Occipital lobe (tissue), 2 donors: Measurements from ENCODE around the gene PER1. TPM values are rescaled to one million over a fixed set of nuclear protein-coding genes. Genes with fewer than 3 reads are reported as not detected.

Experiments used
- DNase-seq: peaks from one replicate; lab custom pipeline; 2025; lab: John Stamatoyannopoulos, UW
- total RNA-seq: library from RNA; depleted of rRNA; stranded (reverse); fragments of >200 nt; gene quantifications from one replicate; pipeline ENCODE4 v1.2.3, GENCODE V29; 2014

Gene PER1, protein sequence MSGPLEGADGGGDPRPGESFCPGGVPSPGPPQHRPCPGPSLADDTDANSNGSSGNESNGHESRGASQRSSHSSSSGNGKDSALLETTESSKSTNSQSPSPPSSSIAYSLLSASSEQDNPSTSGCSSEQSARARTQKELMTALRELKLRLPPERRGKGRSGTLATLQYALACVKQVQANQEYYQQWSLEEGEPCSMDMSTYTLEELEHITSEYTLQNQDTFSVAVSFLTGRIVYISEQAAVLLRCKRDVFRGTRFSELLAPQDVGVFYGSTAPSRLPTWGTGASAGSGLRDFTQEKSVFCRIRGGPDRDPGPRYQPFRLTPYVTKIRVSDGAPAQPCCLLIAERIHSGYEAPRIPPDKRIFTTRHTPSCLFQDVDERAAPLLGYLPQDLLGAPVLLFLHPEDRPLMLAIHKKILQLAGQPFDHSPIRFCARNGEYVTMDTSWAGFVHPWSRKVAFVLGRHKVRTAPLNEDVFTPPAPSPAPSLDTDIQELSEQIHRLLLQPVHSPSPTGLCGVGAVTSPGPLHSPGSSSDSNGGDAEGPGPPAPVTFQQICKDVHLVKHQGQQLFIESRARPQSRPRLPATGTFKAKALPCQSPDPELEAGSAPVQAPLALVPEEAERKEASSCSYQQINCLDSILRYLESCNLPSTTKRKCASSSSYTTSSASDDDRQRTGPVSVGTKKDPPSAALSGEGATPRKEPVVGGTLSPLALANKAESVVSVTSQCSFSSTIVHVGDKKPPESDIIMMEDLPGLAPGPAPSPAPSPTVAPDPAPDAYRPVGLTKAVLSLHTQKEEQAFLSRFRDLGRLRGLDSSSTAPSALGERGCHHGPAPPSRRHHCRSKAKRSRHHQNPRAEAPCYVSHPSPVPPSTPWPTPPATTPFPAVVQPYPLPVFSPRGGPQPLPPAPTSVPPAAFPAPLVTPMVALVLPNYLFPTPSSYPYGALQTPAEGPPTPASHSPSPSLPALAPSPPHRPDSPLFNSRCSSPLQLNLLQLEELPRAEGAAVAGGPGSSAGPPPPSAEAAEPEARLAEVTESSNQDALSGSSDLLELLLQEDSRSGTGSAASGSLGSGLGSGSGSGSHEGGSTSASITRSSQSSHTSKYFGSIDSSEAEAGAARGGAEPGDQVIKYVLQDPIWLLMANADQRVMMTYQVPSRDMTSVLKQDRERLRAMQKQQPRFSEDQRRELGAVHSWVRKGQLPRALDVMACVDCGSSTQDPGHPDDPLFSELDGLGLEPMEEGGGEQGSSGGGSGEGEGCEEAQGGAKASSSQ (N-terminal part only)
- total RNA-seq = 7.8 TPM

DNA sequence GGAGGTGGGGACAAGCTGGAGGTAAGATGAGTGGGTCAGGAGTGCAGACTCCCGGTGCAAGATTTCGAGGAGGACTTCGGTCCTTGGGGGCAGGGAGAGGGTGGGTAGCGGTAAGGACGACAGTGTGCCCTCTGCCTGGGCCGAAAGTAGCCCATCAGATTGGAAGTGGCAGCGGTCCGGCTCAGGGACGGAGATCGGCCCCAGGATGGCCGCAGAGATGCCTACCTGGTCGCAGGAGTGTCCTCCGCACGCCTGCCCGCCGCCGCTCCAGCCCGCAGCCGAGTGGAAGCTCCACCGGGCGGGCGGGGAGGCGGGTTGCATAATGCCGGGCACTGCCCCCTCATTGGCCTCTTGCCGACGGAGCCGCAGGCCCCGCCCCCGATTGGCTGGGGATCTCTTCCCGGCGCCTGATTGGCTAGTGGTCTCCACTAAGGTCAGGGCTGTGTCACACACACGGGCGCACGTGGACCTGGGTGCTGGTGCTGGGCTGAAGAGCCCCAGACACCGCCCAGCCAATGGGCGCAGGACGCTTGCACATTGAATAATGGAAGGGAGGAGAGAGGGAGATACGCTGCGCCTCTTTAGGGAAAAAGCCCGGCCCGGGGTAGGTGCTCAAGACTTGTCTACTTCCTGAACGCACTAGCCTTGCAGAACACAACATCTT is at the start of gene PER1:
TSS of gene PER1 (minus strand) at position 293 of the 664 bp plus-strand sequence. CDS start 1,698 bp downstream, outside the sequence.
- peak; percentile 94 for DNase-seq

DNA sequence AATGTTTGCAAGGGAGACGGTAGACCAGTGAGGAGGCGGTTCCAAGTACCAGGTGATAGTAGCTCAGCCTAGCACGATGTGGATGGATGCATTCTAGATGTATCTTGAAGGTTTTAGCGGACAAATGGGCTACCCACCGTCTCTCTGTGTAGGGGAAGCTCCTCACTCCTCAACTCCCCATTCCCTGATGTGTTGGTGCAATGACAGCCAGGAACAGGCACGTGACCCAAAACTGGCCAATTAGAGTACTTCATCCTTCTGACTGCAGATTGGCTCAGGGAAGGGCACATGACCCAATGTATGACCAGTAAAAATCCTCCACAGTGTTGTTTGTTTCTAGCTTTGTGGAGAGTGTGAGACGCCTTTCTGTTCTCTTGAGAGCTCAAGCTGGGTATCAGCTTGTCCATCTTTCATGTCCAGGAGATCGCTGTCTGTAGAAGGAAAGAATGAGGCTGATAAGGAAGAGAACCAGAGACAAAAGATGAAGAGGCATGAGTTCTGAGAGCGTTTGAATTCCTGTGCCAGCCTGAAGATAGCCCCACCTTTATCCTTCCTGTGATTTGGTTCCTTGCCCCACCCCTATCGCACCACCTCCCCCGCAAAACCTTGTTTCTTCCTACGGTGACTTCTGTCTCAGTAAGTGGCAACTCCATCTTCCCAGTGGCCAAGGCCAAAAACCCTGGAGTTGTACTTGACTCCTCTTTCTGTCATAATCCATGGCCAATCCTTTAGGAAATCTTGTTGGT is 40.0 kb upstream of the PER1 start:
- DNase-seq = peak; percentile 93

DNA sequence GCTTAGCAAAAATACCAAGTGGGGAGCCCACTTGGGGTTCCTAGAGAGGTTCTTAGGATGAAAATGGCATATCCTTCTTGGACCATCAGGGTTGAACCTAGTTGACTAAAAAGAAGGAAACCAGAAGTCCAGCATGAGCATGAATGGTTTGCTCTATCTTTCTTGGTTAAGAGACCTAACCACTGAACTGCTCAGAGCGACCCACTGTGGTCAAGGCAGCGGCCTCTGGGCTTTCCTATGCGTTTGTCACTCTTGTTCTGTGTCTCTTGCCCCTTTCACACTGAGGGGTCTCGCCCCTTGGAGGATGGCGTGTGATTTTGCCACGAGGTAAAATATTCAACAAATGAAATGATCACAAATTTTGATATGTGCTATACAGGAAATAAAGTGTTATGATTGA is 38.3 kb upstream of the PER1 start:
- no peak for DNase-seq

DNA sequence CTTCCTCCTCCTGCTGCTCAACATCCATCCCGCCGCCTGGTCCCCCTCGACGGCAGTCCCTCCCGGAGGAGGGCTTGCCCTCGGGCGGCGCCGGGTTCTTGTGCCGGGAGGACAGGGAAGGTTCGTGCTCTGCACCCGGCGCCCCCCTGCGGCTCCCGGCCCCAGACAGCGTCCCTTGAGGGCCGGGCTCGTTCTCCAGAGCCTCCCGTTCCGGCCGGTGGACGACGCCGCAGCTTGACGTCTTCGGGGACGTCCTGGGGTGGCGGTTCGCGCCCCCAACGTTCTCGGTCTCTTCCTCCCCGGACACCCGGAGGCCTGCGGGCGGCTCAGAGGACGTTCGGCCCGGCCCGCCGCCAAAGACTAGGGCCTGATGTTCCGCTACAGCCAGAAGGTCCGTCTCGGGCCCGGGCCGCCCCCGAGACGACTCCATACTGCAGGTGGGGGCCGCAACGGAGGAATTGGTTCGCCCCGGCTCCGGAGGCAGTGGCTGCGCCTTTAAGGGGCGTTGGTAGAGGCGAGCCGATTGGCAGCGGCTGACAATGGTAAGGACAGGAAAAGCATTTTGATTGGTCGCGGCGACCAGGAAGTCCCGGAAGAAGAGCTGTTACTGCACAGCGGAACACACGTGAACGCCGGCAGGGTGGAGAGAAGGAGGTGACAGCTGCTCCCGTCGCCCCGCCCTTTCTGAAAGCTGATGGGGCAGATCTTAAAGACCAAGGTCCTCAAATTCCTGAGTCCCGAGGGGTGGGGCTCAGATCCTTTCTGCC is 37.7 kb upstream of the PER1 start, which contains the start of gene BORCS6:
TSS of gene BORCS6 (minus strand) at position 470 of the 767 bp plus-strand sequence. CDS start at position 430, 40 bp downstream.
- DNase-seq = peak; percentile 99

DNA sequence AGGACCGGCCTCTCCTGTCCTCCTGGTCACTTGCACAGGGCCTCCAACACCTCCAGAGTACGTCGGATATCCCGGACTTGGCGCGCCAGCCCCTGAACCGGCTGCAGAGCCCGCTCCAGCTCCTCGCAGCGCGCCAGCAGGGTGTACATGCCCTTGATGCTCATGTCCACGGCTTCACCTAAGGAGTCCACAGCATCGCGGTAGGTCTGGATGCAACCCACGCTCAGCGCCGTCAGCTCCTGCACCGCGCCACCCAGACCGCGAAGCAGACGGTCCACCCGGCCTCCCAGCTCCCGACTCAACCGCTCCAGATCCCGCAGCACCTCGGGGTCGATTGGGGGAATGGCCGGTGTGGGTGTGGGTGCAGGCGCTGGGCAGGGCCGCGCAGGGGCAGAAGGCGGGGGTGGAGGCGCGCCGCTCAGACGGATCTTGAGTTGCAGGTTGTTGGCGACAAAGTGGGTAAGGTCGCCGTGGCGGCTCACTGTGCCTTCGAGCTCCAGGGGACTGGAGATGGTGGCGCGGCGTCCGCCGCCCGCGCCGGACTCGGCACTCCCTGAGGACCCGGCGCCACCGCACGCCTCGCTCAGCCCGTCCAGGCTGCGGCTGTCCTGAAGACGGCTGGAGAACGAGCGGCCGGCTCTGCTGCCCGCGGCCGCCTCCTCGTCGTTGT is 37.0 kb upstream of the PER1 start:
- no peak for DNase-seq

DNA sequence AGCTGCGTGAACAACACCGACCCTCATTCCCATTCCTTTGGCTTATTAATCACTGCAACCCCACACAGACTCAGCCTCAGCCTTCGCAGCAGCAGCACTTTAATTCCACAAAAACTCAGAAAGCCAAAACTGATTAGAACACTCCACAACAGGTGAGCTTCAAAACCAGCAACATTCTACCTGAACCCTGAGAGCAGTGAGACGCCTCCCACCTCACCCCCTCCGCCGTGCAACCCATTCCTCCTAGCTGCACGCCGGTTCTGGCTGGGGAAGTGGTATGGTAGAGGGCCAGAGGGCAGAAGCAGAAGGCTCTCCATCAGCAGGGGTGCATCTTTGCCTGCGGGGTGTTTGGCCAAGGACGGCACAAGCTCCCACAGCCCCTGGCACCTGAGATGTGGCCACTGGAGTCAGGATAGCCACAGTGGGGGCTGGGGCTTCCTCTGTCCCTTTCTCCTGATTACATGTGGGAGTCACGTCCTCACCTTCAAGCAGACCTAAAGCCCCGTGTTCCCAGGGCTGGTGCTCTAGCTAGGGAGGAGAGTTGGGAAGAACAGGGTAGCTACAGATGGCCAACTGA is 36.1 kb upstream of the PER1 start:
- no peak for DNase-seq

DNA sequence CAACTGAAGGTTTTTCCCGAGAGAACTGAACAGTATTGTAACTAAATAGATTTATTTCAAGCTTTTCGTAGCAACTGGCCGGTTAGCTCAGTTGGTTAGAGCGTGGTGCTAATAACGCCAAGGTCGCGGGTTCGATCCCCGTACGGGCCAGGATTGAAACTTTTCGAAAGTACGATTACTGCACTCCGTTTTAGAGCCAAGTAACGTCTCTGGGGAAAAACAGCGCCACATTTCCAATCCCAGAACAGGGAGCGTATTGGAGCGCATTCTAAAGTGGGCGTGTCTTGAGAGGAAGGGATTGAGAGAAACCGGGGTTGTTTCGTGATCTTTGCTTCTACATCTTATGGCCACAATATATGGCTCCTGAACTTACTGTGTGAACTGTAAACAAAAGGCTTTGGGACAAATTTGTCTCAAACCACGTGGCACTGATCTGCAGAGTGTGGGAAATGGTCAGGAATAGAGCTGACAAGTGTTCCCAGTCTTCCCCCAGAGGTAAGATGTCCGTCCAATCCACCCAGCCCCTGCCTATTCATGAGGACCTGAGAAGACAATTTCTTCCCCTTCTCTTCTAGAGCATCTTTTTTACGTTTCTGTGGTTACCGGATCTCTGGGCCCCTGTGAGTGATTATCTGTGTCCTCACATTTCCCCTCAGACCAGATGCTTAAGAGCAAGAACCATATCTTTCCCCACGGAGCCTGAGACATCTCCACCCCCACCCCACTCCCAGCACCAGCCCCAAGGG is 35.5 kb upstream of the PER1 start:
- DNase-seq = peak; percentile 81

DNA sequence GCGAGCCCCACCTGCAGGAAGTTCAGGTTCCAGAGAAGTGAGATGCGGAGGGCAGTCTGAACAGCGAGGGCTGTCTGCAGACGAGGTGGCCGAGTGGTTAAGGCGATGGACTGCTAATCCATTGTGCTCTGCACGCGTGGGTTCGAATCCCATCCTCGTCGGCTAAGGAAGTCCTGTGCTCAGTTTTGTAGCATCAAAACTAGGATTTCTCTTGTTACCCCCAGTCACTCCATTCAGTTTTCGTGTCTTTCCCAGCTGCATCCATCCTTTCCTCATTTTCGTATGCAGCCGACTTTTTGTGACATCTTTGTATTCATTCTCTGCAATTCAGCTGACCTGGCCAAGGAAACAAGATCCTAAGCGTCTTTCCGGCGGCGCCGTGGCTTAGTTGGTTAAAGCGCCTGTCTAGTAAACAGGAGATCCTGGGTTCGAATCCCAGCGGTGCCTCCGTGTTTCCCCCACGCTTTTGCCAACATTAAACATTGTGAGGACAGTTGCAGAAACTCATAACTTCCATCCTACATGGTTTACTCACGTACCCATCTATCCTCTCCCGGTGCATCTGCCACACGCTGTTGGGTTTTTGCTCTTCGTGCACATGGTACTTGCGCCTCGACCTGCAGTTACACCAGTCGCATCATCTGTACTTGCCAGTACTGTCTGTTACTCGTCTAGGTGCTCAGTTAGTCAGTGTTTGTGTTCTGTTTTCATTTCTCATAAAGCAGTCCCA is 34.7 kb upstream of the PER1 start:
- DNase-seq = peak; percentile 87

DNA sequence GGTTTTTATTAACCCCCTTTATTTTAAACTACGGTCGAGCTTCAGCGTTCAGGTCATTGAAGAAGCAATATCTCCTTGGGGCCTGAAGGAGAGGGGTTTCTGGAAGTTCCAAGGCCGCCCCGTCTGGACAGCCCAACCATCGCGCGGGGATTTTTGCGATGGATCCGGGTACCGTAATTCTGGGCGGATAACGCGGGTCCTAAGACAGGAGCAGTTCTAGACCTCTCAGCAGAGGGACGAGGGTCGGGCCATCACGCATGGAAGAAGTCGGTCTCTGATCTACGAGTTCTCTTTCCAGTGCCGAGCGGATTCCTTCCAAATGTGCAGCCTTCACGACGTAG is 34.2 kb upstream of the PER1 start:
- DNase-seq = no peak

DNA sequence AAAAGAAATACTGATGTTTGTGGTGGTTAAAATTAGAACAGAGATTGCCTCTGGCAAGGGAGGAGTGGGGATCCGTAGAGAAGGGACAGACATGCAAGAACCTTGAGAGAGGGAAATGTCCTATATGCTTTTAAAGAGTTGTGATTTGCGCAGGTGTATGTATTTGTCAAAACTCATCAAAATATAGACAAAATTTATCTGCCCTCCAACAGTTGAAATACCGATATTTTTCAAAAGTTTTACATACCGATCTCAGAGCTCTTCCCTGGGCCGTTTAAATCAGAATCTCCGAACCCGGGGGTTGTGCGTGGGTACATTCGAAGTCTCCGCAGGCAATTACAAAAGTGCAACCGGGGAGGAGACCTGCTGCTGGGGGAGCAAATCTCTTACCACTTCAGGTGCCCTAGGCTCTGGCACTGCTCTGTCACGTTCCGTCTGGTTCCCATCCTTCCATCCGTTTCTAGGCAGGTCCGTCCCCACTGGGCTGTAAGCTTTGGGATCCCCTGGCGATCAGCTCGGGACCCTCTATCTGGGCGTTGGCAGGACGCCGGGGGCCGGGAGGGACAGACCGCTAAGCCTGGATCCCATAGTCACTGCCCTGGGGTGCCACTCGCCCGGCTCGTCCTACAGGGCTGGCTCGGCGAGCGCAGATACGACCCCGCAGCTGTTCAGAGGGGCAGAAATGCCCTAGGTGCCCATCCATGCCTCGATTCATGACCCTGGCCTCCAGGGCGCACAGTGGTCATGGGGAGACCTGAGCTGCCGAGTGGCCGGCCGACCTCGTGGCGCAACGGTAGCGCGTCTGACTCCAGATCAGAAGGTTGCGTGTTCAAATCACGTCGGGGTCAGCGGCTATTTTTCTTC is 33.6 kb upstream of the PER1 start:
- peak; percentile 71 for DNase-seq

DNA sequence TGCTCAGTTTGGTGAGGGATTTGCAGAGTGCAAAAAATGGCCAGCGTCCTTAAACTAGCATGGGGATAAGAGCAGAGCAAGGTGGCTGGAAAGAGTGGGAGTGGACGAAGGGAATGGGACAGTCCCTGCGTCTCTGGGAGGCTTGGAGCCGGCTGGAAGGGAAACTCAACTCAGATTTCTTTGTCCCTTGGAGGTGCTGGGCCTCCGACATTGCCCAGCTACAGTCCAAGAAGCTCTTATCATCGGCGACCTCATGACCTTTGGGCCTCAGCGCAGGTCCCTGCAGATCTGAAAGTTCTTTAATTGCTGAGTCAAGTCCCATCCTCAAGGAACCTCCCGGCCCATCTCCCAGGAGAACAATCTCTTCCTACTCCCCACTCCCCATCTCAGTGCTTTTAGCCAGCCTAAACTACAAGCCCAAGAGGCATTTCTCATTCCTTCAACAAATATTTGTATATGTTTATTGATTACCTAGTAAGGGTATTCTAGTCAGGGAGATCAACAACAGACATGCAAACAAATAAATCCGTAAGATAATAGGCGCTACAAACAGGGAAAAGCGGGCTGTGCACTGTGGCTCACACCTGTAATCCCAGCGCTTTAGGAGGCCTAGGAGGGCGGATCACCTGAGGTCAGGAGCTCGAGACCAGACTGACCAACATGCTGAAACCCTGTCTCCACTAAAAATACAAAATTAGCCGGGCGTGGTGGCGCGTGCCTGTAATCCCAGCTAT is 25.0 kb upstream of the PER1 start:
- no peak for DNase-seq

DNA sequence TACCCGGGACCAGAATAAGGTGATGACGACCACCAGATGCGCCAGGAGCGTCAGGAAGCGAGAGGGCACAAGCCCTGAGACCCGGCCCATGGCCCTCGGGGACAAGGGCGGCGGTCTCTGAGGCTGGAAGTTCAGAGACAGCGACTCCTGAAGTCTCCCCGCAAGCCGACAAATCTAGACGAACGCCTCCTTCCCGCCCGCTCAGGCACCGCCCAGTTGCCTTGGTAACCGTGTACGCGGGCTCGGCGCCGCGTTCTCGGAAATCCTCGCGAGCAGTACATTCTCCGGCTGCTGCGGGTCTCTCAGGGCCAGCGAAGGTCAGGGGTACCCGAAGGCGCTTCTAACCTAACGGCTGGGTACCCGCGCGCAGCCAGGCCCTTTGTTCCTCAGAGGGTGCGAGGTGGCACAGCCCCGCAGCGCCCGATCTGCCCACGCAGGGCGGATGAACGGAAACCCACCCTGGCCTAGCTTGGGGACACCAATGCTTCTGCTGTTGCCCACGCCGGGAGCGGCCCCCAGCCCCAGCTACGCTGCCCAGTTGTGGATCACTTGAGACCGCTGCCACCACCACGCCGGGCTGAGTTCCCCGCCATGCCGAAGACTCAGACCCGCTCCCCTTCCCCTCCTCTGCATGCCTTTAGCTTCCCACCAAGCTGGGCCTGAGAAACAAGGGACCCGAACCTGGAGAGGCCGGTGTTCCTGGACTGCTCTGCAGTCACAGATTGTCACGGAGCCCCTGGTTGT is 24.2 kb upstream of the PER1 start, which contains the start of gene TMEM107:
TSS of gene TMEM107 (minus strand) at position 184 of the 744 bp plus-strand sequence. CDS start at position 90, 94 bp downstream.
- DNase-seq = peak; percentile 76

DNA sequence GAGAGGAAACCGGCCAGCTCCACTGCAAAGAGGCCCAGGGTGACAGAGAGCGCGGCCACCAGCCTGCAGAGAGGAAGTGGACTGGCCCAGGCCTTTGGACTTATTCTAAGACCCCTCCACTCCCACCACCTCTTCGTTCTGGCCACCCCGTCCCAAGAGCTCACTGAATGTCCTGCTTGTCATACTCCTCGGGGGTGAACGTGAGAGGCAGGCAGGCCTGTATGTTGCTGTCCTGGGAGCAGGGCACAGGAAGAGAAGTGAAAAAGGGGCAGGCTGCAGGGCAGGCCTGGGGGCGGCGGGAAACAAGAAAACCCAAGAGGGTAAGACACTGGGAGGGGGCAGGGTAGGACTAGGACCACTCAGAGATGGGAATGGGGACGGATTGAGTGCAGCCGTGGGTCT is 23.6 kb upstream of the PER1 start:
- no peak for DNase-seq

DNA sequence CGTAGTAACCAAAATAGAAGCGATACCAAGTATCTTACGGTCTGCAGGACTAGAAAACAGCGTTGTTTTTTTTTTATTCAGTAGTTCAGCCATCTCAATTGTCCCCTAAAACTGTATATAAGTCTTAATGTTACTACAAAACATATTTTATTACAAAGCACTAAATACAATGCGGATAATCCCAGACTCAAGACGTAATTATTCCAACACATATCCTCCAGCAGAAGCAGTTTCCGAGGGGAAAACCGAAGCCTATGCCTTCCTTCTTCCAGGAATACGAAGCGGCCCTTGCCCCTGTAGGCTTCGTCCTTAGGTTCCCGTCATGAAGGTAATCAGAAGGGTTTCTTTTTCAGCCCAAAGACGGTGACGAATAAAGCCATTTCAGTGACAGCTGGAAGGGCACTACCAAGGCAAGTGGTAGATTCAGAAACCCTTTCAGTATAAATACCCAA is 21.7 kb upstream of the PER1 start:
- no peak for DNase-seq
